ENCODE results near the gene ZNF621.
A peak's percentile ranks its signal among the peaks of the same experiment; 100 is the strongest.

ZNF621 gene

DNA sequence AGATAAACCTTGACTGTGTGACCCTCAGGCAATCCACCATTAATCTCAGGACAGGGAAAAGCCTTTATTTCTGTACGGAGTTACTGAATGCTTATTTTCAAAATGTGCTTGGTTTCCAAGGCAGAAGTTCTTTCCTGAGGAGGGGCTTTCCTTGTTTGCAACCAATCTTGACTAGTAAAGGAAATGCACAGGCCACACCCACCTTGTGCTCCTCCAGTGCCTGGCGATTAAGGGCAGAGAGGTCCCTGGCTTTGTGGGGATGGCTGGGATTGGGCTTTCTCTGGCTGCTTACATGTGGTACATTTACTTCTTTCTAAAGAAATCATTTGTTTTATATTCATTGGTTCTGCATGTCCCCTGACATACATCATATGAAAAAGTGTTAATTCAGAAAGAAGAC lies 47.8 kb downstream of the ZNF621 start:
- Histone ChIP-seq H3K27me3 (ENCODE audit: insufficient read depth, low read depth, severe bottlenecking) (no peaks in the 10 kb centered on the region), H3K4me3 (ENCODE audit: low read depth, low read length) (no peak overlapping the region), H3K27ac (no peak overlapping the region), H3K36me3 (no peaks in the 10 kb centered on the region), H3K9me3 (ENCODE audit: severe bottlenecking) (no peaks in the 10 kb centered on the region)
- no peak for TF ChIP-seq CTCF (IDR thresholded peaks at IDR 0.05; ENCODE audit: low read depth, low read length)
- DNase-seq, result no peak

GRCh38 chr3:40574050-40574449 lies 49.3 kb downstream of the ZNF621 start:
- no peaks in the 10 kb centered on the region for H3K36me3 ChIP-seq
- no peak overlapping the region for H3K27ac ChIP-seq
- TF ChIP-seq CTCF (IDR thresholded peaks at IDR 0.05; ENCODE audit: low read depth, low read length), result no peak
- no peaks in the 10 kb centered on the region for H3K9me3 ChIP-seq (ENCODE audit: severe bottlenecking)
- DNase-seq, result no peak
- no peaks in the 10 kb centered on the region for H3K27me3 ChIP-seq (ENCODE audit: insufficient read depth, low read depth, severe bottlenecking)
- H3K4me3 ChIP-seq (ENCODE audit: low read depth, low read length), result no peak overlapping the region

DNA sequence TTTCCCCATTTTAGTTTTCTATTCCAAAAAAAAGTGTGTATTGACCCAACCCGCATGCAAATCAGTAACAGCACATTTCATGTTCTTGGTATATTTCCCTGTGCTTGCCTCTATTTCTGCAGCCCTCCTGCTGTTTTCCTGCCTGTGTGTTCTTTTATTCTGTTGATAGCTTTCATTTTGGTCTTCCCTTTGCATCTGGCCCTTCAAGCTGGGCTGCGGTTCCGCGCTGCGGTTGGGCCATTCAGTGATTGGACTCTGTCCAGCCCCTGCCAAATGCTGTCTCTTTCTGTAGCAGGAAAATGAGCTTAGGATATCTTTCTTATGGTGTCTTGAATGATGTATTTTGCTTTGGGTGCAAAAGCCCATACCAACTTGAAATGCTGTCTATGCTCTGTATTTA lies 49.9 kb downstream of the ZNF621 start:
- Histone ChIP-seq H3K27ac (no peak overlapping the region), H3K27me3 (ENCODE audit: insufficient read depth, low read depth, severe bottlenecking) (no peaks in the 10 kb centered on the region), H3K9me3 (ENCODE audit: severe bottlenecking) (no peaks in the 10 kb centered on the region), H3K4me3 (ENCODE audit: low read depth, low read length) (no peak overlapping the region), H3K36me3 (no peaks in the 10 kb centered on the region)
- no peak for TF ChIP-seq CTCF (IDR thresholded peaks at IDR 0.05; ENCODE audit: low read depth, low read length)
- no peak for DNase-seq

- Histone ChIP-seq H3K27ac (no peak overlapping the region), H3K27me3 (ENCODE audit: insufficient read depth, low read depth, severe bottlenecking) (no peaks in the 10 kb centered on the region), H3K9me3 (ENCODE audit: severe bottlenecking) (no peaks in the 10 kb centered on the region), H3K36me3 (no peaks in the 10 kb centered on the region), H3K4me3 (ENCODE audit: low read depth, low read length) (no peak overlapping the region)
- no peak for DNase-seq
- no peak for TF ChIP-seq CTCF (IDR thresholded peaks at IDR 0.05; ENCODE audit: low read depth, low read length)
Observed at GRCh38 chr3:40576396-40576795, 51.6 kb downstream of the ZNF621 start.

- H3K27me3 ChIP-seq (ENCODE audit: insufficient read depth, low read depth, severe bottlenecking), result no peaks in the 10 kb centered on the region
- no peaks in the 10 kb centered on the region for H3K36me3 ChIP-seq
- H3K27ac ChIP-seq, result no peak overlapping the region
- TF ChIP-seq CTCF (IDR thresholded peaks at IDR 0.05; ENCODE audit: low read depth, low read length), result peak; percentile 92
- no peaks in the 10 kb centered on the region for H3K9me3 ChIP-seq (ENCODE audit: severe bottlenecking)
- no peak overlapping the region for H3K4me3 ChIP-seq (ENCODE audit: low read depth, low read length)
- peak; percentile 70 for DNase-seq
Observed at GRCh38 chr3:40580494-40581091, 55.8 kb downstream of the ZNF621 start.

DNA sequence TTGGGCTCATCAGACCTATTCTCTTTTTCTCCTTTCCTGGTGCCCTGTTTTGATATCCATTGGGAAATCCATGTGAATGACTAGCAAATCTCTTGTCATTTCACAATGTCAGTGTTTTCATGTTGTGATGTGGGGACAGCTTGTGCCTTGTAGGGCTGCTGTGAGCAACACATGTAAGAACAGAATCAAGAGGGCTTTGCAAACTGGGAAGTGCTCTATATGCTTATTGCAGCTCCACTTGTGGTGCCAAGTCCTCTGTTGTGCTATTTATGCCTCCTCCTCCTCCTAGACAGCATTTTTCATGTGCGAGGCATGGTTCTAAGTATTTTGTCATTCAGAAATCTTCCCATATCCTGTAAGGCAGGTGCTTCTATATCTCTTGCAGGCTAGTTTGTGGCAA lies 56.4 kb downstream of the ZNF621 start:
- no peaks in the 10 kb centered on the region for H3K36me3 ChIP-seq
- H3K27ac ChIP-seq, result no peak overlapping the region
- H3K4me3 ChIP-seq (ENCODE audit: low read depth, low read length), result no peak overlapping the region
- H3K27me3 ChIP-seq (ENCODE audit: insufficient read depth, low read depth, severe bottlenecking), result no peaks in the 10 kb centered on the region
- TF ChIP-seq CTCF (IDR thresholded peaks at IDR 0.05; ENCODE audit: low read depth, low read length), result no peak
- DNase-seq, result no peak
- no peaks in the 10 kb centered on the region for H3K9me3 ChIP-seq (ENCODE audit: severe bottlenecking)

Data from WERI-Rb-1 (cell line).